Neural cell (in vitro differentiated cells): ENCODE data around the gene C2CD3.

ENCODE experiments used
- CTCF ChIP-seq: fragments of 450-650 bp; IDR thresholded peaks from 2 replicates; pipeline ENCODE4 v1.5.1; 2014; ENCODE audit warnings: antibody characterized with exemption, mild to moderate bottlenecking, moderate library complexity; ENCODE audit not compliant: poor library complexity, severe bottlenecking
- MXI1 ChIP-seq: fragments of 450-650 bp; conservative IDR thresholded peaks from 2 replicates; pipeline ENCODE4 v1.6.1; 2014; ENCODE audit warnings: antibody characterized with exemption, mild to moderate bottlenecking; ENCODE audit not compliant: poor library complexity, severe bottlenecking
- RAD21 ChIP-seq: fragments of 450-650 bp; conservative IDR thresholded peaks from 2 replicates; pipeline ENCODE4 v1.6.1; 2014; ENCODE audit warnings: antibody characterized with exemption, mild to moderate bottlenecking, moderate library complexity

- no peak for TF ChIP-seq RAD21
- no peak for TF ChIP-seq MXI1
- TF ChIP-seq CTCF = no peak
These were observed 14.9 kb upstream of the C2CD3 start for GRCh38 chr11:74185695-74186094.
